HG03175 (cell line): ENCODE results near the gene GABRP.

ENCODE experiments used
- ATAC-seq: cut with Tn5 transposase; IDR thresholded peaks from one replicate; pipeline ENCODE4 v1.9.1; 2021; ENCODE audit warnings: mild to moderate bottlenecking, moderate library complexity; ENCODE audit not compliant: unreplicated experiment

The GABRP gene

GRCh38 chr5:170860415-170860814, 76.9 kb downstream of the GABRP start:
- ATAC-seq: no peak

DNA sequence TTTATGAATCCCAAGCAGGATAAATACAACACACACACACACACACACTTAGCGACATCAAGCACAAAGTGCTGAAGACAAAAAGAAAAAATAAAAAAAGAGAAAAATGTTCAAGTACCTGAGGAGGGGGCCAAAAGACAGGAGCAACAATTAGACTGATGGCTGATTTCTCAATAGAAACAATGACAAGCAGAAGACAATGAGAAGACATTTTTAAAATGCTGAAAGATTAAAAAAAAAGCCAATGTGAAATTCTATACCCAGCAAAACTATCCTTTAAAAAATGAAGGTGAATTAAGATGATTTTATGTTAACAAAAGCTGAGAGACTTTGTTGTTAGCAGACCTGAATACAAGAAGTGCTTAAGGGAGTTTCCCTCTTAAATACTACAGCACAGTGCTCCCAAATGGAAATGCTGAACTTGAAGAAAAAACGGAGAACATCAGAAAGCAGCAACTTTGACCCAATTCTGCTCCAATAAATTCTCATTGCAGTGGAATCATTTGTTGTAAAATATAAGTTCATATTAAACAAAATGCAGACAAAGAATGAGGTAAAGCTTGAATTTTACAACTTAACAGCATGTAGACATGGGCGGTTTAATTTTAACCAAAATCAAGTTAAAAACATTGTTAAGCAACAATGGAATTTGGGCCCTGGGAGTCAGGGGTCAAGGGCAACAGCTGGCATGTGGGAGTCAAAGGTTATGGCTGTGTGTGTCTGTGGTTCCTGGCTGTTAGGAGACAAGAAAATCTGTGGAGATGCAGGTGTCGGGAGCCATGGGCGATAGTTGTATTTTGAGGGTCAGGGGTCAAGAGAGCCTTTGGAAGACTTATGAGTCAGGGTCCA, 77.5 kb downstream of the GABRP start:
- no peak for ATAC-seq

DNA sequence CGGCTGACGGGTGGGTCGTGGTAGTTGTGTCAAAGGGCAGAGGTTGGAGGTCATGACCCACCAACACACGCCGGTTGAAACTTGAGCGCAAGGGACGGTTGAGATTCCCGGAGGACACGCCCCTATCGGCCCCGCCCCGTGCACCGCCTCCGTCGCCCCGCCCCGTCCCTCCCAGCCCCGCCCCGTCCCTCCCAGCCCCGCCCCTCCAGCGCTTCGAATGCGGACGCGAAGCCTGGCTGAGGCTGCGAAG, 78.1 kb downstream of the GABRP start:
- ATAC-seq: no peak

GRCh38 chr5:170861917-170862766, 78.6 kb downstream of the GABRP start, which contains the start of gene RANBP17:
TSS of gene RANBP17 (plus strand) at chr5:170862018.
- ATAC-seq: no peak

GRCh38 chr5:170863646-170864045, 80.1 kb downstream of the GABRP start:
- no peak for ATAC-seq
